GM18502 (cell line): ENCODE results near the gene KAT6B.

Experiments
- ATAC-seq: cut with Tn5 transposase; IDR thresholded peaks from one replicate; pipeline ENCODE4 v1.9.1; 2021; ENCODE audit warnings: mild to moderate bottlenecking; ENCODE audit not compliant: unreplicated experiment, poor library complexity

The KAT6B gene

GRCh38 chr10:75079436-75080083 is 253.2 kb downstream of the KAT6B start:
- no peak for ATAC-seq

- ATAC-seq, result no peak
These were observed 254.2 kb downstream of the KAT6B start for GRCh38 chr10:75080554-75080953.

GRCh38 chr10:75081379-75081778 is 255.0 kb downstream of the KAT6B start:
- no peak for ATAC-seq
